Stimulated activated CD4-positive, alpha-beta T cell treated with anti-CD3 and anti-CD28 coated beads, Interleukin-1b, Interleukin-23, amount 100 ng/mL, for 48 hours (primary cell): ENCODE results near the gene LRR1.
"Not testable (repeated sequence)": the region's sequence is repeated elsewhere in the genome, so short reads cannot be mapped to it uniquely, and the experiment has no call there.

Source experiments
- DNase-seq: peaks from one replicate; pipeline ENCODE4 v3.0.0-alpha.2; 2020

The LRR1 gene

DNA sequence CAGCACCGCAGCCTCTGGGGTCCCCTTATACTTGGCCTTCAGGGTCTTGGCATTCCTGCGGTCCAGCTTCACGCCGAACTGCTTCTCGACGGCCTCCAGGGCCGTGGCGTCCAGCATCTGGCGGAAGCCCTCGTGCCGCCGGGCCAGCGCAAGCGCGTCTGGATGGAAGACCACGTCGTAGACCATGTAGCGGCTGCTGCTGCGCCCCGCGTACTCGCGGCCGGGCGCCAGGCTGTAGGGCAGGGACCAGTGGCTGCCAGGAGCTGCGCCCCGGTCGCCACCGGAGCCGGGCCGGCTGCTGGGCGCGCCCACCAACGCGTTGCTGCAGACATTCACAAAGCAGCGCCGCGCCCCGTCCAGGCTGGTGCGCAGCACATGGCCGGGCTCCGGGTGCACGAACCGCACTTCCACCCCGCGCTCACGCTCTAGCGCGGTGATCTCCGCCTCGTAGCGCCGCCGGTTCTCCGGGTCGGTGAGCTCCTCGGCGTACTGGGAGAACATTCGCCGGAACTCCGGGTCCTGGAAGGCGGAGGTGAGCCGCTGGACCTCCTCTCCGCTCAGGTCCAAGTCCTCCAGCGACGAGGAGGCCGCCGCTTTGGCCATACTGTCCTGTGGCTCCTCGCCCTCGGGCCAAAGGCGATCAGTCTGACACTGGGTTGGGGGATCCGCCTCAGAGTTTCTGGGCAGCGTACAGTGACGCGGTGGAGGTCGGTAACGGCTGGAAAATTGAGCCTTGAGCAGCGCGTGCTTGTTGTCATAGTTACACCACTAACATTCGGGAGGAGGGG, 36.0 kb downstream of the LRR1 start, which contains the start of gene DNAAF2:
Gene DNAAF2, minus strand, starts transcription at position 698 of the 788 bp plus-strand sequence. Its CDS starts 95 bp downstream, at position 603.
- DNase-seq, result peak; percentile 59

DNA sequence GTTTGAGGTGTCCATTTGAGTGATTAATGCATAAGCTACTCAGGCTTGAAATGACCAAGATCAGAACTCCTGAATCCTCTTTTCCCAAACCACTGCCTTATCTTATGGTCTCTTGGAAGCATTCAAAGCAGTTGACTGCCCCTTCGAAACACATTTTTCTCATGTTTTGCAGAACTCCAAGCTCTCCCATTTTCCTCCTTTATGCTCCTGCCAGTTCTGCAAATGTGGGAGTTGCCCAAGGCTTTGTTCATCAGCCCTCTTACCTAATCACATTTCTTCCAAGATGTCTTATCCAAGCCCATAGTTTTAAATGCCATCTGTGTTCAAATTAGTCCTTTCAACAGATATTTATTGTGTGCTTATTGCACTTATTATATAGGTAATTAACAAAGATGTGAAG, 38.1 kb downstream of the LRR1 start:
- no peak for DNase-seq

DNA sequence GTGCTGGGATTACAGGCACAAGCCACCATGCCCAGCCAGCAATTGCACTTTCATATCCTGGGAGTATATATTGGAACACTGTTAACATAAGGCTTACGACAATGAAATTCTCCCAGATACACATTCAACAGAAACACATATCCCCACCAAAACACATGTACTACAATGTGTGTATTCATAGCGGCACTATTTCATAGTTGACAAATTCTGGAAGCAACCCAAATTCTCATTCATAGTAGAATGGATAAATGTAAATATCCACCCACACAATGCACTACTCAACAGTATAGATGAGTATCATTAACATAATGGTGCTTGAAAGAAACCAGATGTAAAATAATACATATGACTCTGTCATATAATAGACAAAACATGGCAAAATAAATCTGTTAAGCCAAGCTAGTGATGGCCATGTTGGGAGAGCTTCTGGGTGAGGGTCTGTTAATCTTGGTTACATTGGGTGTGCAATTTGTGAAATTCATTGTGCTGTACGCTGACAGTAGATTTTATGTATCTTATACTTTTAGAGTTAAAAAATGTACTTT, 38.9 kb downstream of the LRR1 start:
- DNase-seq, result no peak

DNA sequence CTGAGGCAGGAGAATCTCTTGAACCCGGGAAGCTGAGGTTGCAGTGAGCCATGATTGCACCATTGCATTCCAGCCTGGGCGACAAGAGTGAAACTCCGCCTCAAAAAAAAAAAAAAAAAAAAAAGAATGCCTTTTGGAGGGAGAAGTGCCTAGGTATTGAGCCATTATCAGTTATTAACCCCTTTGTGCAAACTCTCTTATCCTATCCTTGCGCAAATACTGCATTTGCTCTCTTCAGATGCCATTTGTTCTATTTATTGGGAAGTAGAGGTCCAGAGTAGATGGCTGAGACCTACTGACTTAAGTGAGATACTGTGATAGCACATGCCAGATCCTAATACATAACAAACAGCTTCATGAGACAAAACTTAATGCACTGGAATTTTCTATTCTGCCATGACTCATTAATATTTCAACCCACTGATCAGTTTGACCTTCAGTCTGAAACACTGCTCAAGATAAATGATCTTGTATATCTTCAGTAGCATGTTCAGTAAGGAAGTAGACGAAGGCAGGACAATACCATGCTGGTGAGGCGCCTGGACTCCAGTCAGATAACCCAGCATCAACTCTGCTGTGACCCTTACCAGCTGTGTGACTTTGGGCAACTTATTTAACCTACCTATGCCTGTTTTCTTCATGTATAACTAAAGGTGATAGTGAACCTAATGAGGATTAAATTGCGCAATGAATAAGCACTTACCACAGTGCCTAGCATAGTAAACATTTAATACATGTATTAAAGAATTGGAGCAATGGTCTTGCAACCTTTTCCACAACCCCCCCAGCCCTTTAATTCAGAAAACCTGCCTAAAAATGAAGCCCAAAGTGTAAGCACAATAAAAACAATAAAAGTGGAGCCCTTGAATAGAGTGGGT, 42.0 kb downstream of the LRR1 start:
- DNase-seq, result no peak

DNA sequence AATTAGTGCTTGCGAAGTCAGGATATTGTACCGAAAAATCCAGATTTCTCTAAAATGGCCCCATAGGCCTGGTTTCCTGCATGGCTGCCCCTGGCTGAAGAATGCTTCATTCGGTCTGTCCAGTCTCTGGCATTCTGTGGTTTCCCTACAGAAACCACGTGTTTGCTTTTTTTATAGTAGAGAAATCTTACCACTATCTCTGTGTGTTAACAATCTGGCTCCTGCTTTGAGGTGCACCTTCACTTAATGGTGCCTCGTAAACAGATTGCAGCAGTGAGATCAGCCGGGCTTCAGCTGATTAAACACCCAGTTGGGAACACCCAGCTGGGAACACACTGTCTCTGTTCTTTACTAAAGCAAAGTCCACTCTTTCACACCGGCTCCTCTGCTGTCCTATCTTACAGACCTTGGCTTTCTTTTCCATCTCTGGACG, 43.0 kb downstream of the LRR1 start:
- no peak for DNase-seq

DNA sequence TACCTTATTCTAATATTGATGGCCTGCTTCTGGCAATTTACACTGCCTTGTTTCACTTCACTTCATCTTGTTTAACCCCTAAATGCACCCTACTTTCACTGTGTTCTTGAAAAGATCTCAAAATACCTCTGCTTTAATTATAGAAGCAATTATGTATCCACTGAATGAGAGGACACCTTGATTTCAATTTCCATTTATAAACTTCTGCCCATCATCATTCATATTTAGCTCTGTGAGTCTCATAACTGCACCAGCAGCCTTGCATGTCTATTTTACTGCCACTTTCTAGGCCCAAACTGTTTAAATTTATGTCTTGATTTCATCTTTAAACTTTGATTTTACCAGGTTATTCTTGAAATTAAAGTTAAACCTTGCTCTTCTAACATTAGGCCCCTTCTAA, 43.4 kb downstream of the LRR1 start:
- no peak for DNase-seq

DNA sequence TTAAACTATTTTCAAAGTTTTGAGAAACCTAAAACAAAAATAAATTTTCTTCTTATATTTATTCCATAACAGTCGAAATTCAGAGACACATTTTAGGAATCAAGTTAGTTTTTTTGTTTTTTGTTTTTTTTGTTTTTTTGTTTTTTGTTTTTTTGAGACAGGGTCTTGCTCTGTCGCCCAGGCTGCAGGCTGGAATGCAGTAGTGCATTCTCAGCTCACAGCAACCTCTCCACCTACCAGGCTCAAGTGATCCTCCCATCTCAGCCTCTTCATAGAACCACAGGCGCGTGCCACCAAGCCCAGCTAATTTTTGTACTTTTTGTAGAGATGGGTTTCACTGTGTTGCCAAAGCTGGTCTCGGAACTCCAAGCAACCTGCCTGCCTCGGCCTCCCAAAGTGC, 54.8 kb downstream of the LRR1 start:
- DNase-seq, result no peak

DNA sequence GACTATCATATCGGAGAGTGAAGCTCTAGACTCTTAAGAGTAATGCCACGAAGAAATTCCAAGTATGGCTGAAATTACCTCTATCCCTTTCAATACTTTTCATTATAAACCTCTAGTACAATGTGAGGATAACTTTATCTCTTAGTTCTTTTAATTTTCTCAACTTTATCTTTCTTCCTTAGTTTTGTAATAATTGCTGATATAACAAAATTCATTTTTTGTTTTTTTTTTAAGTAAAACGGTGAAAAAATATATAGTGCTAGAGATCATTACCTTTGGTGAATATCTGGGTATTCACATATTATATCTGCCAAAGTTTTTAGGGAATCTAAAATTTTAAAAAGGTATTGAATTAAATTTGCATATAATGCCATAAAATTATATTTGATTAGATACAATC, 55.8 kb downstream of the LRR1 start:
- no peak for DNase-seq

DNA sequence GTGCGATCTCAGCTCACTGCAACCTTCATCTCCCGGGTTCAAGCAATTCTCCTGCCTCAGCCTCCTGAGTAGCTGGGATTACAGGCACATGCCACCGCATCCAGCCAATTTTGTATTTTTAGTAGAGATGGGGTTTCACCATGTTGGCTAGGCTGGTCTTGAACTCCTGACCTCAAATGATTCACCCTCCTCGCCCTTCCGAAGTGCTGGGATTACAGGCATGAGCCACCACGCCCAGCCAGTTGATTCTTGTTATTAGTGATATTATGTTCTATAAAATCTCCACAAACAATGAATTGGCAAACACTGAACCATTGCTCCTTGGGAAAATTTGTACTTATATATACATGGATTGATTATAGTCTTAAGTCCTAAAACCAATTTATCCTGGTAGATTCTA, 58.8 kb downstream of the LRR1 start:
- not testable (repeated sequence) for DNase-seq

DNA sequence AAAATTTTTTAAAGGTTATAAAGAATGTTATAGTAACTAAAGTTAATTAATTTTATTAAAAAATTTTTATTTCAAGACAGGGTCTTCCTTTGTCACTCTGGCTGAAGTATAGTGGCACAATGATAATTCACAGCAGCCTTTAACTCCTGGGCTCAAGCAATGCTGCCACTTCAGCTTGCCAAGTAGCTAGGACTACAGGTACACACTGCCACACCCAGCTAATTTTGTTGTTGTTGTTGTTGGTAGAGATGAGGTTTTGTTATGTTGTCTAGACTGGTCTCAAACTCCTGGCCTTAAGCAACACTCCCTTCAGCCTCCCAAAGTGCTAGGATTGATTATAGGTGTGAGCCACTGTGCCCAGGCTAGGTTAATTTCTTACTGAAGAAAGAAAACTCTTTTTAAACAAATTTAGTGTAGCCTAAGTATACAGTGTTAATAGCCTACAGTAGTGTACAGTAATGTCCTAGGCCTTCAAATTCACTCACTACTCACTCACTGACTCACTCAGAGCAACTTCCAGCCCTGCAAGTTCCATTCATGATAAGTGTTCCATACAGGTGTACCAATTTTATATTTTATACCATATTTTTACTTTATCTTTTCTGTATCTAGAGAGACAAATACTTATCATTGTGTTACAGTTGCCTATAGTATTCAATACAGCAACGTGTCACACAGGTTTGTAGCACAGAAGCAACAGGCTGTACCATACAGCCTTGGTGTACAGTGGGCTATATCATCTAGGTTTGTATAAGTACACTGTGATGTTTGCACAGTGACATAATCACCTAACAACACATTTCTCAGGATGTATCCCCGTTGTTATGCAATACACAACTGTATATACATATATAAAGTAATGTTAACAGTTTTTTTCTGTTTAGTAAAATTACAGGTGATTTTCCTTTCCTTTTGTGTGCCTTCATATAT, 61.1 kb downstream of the LRR1 start:
- no peak for DNase-seq
